LHCN-M2 (cell line): Measurements from ENCODE around the gene RFX8. TPM values are rescaled to one million over a fixed set of nuclear protein-coding genes. Genes with fewer than 3 reads are reported as not detected.
"Not testable (repeated sequence)": the region's sequence is repeated elsewhere in the genome, so short reads cannot be mapped to it uniquely, and the experiment has no call there.

ENCODE experiments used
- DNase-seq: peaks from one replicate; pipeline ENCODE4 v3.0.0-alpha.2; 2012; ENCODE audit warnings: low read depth
- polyA plus RNA-seq: library from polyadenylated mRNA; unstranded; fragments of >200 nt; gene quantifications from one replicate; pipeline ENCODE4 v1.2.1, GENCODE V29; 2012; ENCODE audit warnings: missing spikeins
- total RNA-seq: library from RNA; depleted of rRNA; stranded (reverse); fragments of >200 nt; gene quantifications from 2 replicates; pipeline ENCODE4 v1.2.3, GENCODE V29; 2014; rRNA removed

The RFX8 gene
- 27.8 and 33.4 TPM in 2 replicates for total RNA-seq
- polyA plus RNA-seq = 3.9 TPM

DNA sequence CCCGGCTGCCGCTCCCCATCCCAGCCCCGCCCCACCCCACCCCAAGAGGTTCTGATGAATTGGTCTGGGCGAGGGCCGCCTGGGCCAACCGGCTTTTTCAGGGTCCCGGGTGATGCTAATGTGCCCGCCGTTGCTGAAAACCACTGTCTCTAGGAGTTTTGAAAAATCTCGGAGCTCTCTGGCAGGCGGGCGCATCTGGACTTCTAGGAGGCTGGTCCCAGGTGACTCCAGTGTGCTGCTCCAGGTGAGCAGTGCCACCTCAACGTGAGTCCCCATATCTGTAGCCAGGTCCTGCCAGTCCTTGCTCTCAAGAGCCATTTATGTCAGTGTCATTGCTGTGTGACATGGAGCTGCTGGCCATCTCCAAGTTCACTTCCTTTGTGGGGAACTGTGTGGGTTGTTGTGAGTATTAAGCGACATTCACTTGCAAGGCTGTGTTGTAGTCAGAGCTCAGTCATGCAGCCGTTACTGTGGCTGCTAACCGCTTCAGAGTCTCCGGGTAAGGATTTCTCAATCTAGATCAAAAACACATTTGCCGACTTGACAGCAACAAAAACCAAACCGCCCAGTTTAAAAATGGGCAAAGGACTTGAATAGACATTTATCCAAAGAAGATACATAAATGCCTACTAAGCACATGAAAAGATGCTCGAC is at the start of gene RFX8:
Gene RFX8 (minus strand): TSS at position 382 of the 654 bp plus-strand sequence. CDS start 8,264 bp downstream, outside the sequence.
- peak; percentile 95 for DNase-seq

GRCh38 chr2:101521487-101521886 is 46.6 kb upstream of the RFX8 start:
- no peak for DNase-seq

DNA sequence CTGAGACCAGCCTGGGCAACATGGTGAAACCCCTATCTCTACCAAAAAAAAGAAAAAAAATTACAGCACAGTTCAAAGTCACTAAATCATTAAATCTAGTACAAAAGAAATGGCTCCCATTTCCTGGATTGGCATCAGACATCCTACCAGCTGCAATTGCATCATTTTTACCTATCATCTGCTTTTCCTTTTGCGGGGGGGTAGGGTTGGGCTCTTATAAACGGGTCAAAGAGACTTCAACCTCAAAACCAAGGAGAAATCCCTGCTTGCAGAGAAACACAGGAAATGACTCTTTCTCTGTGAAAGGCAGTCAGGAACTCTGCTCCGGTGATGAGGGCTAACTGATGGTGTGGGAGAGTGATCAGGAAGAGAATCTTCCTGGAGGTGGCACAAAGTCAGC is 45.3 kb upstream of the RFX8 start:
- peak; percentile 82 for DNase-seq

DNA sequence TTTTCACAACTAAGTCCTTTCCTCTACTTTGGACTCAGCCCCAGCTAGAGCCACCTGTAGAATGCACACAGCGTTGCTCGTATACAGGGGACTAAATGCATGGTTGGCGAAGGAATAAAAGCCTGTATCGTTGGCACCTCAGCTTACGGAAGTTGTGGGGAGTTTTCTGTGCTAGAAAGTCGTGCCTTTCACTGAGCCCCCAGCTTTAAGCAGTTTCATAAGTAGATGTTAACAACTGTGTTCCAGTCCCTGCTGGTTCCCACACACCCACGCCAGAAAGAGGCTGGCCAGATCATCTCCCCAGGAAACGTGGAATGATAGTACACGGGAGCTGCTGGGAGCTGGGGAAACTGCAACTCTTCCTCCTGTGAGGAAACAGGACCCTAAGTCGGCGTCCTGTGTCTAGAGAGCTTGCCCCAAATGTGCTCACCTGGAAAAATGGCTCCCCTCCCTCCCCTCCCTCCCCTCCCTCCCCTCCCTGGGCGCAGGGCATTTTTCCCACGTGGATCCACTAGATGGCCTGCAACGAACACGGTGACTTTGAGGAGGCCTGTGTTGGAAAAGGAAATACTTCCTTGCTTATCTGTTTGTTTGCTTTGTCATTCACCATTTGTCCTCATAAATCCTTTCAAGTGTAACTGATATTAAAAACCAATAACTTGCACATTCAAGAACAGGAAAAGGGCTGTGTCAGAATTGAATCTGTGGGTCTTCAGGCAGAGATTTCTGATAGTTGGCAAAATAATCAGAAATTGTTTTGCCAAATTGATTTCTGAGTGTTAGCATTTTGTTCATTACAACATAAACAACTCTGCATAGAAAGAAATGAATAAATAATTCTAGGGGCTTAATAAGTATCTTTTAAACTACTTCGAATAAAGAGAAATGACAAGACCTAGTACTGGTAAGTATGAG is 43.9 kb upstream of the RFX8 start:
- peak; percentile 87 for DNase-seq

DNA sequence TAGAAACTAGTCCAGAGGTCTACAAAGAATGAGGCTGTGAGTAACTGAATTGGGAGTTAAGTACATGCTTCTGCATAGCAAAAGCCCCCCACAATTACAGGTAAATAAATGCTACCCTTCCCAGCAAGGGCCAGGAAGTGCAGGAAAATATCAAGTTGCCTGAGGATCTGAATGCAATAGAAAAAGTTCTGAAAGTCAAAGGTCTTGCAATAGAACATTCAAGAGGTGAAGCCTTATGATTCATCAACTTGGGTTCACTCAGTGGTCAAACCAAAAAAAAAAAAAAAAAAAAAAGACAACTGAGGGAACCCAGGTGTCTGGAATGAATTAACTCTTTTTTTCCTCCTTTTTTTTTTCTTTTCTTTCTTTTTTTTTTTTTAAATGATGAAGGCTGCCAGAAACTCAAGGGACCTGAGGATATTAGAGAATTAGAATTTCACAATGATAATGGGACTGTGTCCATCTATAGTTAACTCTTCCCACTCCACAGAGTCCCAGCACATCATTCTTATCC is 42.9 kb upstream of the RFX8 start:
- DNase-seq = peak; percentile 83

GRCh38 chr2:101516823-101517690 is 42.1 kb upstream of the RFX8 start:
- peak; percentile 99 for DNase-seq

GRCh38 chr2:101516349-101516748 is 41.4 kb upstream of the RFX8 start:
- no peak for DNase-seq

- DNase-seq = peak; percentile 84
Measured at GRCh38 chr2:101515477-101515876, 40.6 kb upstream of the RFX8 start.

- no peak for DNase-seq
Measured at GRCh38 chr2:101512993-101513392, 38.1 kb upstream of the RFX8 start.

DNA sequence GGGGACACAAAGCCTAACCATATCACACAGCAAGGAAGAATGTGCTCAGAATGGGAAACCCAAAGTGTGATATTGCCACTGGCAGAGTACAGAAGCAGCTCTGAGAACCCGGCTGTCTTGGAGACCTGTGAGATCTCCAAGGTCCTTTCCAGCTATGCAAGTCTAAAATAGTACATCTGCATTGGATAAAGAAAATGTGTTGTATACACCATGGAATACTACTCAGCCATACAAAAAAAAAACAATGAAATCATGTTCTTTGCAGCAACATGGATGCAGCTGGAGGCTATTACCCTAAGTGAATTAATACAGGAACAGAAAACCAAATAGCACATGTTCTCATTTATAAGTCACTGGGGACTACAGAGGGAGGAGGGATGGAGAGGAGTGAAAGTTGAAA is 36.5 kb upstream of the RFX8 start:
- DNase-seq = no peak

DNA sequence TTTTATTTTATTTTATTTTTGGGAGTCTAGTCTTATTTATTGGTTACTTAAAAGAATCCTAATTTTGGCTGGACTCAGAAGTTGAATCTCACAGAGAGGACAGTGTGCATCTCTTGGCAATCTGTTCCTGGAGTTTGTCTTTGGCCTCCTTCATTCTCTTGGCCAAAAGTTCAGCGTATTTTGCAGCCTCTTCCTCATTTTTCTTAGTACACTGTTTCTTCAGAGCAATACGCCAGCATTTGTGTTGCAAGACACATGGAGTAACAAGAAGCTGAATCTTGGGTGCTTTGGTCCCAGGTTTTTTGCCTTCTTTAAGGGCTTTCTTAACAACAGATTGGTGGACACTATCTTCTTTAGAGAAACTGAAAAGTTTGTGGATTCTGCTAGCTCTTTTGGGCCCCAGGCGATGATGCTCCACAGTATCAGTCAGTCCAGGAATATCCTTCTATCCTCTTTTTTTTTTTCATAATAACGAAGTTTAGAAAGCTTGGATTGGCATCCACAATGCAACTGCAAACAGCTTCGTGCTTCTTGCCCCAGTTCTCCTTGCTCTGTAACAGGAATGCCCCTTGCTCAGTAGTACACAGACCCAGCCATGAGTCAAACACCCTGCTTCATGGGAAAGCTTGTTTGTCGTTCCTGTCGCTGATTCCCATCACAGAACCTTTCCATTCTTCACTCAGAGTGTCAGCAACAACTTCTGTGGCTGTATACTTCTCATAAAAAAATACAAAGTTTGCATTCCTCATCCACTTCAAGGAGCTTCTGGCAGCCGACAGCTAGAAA is 34.8 kb upstream of the RFX8 start:
- DNase-seq = no peak

DNA sequence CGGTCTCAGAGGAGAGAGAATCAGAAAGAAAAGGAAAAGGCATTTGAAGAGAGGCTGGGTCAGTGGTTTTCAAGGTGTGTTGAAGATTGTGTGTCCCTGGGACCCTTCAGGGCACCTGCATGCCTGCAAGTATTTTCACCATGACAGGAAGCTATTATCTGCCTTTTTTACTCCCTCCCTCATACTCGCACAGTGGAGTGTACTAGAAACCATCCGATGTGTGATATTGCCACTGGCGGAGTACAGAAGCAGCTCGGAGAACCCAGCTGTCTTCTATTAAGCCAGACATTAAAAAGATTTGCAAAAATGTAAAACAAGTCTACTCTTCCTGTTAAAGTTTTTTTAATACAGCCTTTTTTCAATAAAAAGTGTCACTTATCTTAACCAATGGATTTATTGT is 33.7 kb upstream of the RFX8 start:
- DNase-seq = no peak

DNA sequence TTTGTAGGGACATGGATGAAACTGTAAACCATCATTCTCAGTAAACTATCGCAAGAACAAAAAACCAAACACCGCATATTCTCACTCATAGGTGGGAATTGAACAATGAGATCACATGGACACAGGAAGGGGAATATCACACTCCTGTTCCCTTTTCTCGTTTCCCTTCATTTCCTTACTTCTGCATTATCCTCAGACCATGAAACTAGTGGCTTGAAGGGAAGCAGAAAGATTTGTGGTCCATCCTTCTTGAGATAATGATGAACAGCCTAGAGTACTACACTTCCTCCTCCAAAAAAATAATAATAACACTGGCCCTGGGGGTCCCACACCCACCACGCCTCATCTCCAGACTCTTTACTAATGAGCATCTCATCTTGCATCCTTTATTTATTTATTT is 30.4 kb upstream of the RFX8 start:
- not testable (repeated sequence) for DNase-seq

DNA sequence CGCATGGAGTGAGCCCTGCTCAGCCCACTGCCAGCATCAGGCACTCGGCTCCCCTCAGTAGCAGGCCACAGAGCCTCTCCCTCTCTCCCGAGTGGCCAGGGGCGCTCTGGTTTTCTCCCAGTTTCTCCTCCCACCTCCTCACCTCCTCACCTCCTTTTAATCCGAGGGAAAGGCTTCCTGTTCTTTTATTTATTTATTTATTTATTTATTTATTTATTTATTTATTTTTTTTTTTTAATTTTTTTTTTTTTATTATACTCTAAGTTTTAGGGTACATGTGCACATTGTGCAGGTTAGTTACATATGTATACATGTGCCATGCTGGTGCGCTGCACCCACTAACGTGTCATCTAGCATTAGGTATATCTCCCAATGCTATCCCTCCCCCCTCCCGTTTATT is 29.8 kb upstream of the RFX8 start:
- not testable (repeated sequence) for DNase-seq

GRCh38 chr2:101502095-101502494 is 27.2 kb upstream of the RFX8 start:
- no peak for DNase-seq

DNA sequence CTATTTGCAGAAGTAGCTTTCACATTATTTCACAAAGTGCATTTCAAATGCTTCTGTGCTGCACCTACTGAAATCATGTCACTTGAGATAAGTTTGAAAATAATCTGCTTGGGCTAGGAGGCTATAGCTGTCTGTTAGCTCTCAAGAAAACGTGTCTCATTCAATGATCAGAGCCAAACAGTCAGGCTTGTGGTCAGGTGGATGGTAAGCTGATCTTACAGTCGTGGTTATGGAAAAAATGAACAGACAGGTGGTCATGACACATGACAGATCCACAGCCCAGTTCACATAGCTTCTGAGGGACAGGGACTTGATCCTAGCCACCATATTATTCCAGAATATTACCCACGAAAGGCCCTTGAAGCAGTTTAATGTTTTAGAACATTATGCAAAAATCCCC is 26.5 kb upstream of the RFX8 start:
- DNase-seq = peak; percentile 99

DNA sequence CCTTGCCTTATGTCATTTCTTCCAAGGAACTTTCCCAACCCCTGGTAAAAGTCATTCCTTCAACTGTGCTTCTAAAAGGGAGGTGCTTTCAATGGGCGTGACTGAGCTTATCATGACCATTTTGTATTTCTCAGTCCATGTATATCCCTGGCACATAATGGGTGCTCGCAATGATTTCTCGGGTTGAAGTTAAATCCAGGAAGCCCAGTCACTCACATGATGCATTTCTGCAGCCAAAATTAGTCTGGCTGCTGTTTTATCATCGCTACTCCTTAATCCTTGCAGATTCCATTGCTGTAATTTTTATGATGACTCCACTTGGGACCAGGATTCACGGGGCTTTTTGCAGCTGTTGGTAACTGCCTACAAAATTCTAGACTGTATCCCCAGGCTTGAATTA is 25.9 kb upstream of the RFX8 start:
- DNase-seq = peak; percentile 97

- DNase-seq = peak; percentile 88
Measured at GRCh38 chr2:101500180-101500579, 25.3 kb upstream of the RFX8 start.

DNA sequence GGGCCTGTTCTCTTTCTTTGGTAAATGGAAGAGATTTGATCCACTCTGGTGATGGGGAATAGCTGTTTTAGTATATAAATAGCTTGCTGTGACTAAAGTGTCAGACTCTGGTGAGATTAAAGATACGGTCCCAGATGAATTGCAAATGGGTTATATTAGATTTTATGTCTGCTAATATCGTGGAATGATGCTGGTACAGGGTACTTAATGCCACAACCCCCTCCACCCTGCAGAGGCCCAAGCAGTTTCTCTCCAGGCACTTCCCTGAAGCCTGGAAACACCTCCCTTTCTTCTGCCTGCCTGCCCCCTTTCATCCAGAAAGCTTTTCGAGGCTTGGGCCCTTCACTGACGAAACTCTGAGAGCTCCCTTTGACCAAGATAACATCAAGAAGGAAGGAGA is 21.4 kb upstream of the RFX8 start:
- no peak for DNase-seq

DNA sequence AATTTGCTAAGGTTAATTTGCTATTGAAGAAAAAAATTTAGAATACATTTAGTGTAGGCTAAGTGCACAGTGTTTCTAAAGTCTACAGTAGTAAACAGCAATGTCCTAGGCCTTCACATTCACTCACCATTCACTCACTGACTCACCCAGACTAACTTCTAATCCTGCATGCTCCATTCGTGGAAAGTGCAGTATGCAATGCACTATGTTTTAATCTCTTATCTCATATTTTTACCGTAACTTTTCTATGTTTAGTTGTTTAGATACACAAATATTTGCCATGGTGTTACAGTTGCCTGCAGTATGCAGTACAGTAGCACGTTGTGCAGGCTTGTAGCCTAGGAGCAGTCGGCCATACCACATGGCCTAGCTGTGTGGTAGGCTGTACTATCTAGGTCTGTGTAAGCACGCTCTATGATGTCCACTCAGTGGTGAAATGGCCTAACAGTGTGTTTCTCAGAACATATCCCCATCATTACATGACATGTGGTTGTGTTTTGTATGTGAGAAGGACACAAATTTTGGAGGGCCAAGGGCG is 18.1 kb upstream of the RFX8 start:
- no peak for DNase-seq

GRCh38 chr2:101486994-101487393 is 12.1 kb upstream of the RFX8 start:
- DNase-seq = no peak
